Endothelial cell of umbilical vein (primary cell): Measurements from ENCODE around the gene VTI1A. TPM values are rescaled to one million over a fixed set of nuclear protein-coding genes. Genes with fewer than 3 reads are reported as not detected.

Source experiments
- BruUV-seq: library from RNA; stranded (reverse); fragments of 400-500 nt; replicated peaks from 2 replicates; lab custom pipeline; 2021; lab: Mats Ljungman, UMichigan
- CTCF ChIA-PET: fragments of 300-600, 350-600 bp; sonication (Branson Sonifier 250); formaldehyde crosslinking; loops from one replicate; lab custom pipeline; 2021; ENCODE audit warnings: antibody characterized with exemption, inconsistent platforms; lab: Charles Lee
- POLR2A ChIA-PET: fragments of 300-600, 350-600 bp; sonication (Branson Sonifier 250); formaldehyde crosslinking; loops from one replicate; lab custom pipeline; 2021; ENCODE audit warnings: antibody characterized with exemption, inconsistent platforms; lab: Charles Lee
- DNase-seq: peaks from one replicate; pipeline ENCODE4 v3.0.0-alpha.2; 2011; ENCODE audit warnings: low read depth, low spot score
- FAIRE-seq: peaks from 2 replicates; lab custom pipeline; 2011; peaks lifted over from hg19 to GRCh38; lab: Jason Lieb, UNC
- H2AFZ ChIP-seq: 2 replicates; pipeline ENCODE4 v1.6.0; 2012; ENCODE audit warnings: low read depth, low read length, control low read depth, inconsistent platforms
- H3K27ac ChIP-seq: 2 replicates; pipeline ENCODE4 v1.5.1; 2011; ENCODE audit warnings: low read depth, mild to moderate bottlenecking, control low read depth, low read length, moderate library complexity; ENCODE audit not compliant: insufficient read depth
- H3K27me3 ChIP-seq, 2 experiments: 2 replicates each; pipeline versions ENCODE4 v1.6.0 to v1.6.1; 2011; ENCODE audit warnings: low read length in 2 of 2, mixed read lengths in 1 of 2; ENCODE audit not compliant: control insufficient read depth in 2 of 2, insufficient read depth in 2 of 2
- H3K36me3 ChIP-seq, 2 experiments: 2 replicates in 1 of 2; 3 replicates in 1 of 2; pipeline ENCODE4 v1.5.1; 2011; ENCODE audit warnings: low read length in 2 of 2, mild to moderate bottlenecking in 1 of 2, moderate library complexity in 1 of 2; ENCODE audit not compliant: control insufficient read depth in 2 of 2, insufficient read depth in 2 of 2; ENCODE audit errors: extremely low read depth in 1 of 2
- H3K4me1 ChIP-seq: 3 replicates; pipeline ENCODE4 v1.5.1; 2011; ENCODE audit warnings: mild to moderate bottlenecking, low read length; ENCODE audit not compliant: control insufficient read depth, insufficient read depth; ENCODE audit errors: extremely low read depth
- H3K4me2 ChIP-seq: 2 replicates; pipeline ENCODE4 v1.6.1; 2011; ENCODE audit warnings: low read length, control low read depth, mixed read lengths; ENCODE audit not compliant: insufficient read depth
- H3K4me3 ChIP-seq, 3 experiments: fragments of 200-600 bp in 1 of 3; sonication (generic), shearing (Covaris generic) in 1 of 3; replicated peaks in 1 of 3; 2 replicates each; pipeline ENCODE4 v1.5.1; 2011 to 2016; ENCODE audit warnings: control low read depth in 3 of 3, low read length in 3 of 3, mild to moderate bottlenecking in 2 of 3, inconsistent platforms in 1 of 3, low read depth in 1 of 3, moderate library complexity in 1 of 3; ENCODE audit not compliant: insufficient read depth in 1 of 3
- H3K79me2 ChIP-seq: 2 replicates; pipeline ENCODE4 v1.6.0; 2012; ENCODE audit warnings: low read length, inconsistent platforms; ENCODE audit not compliant: control insufficient read depth, insufficient read depth
- H3K9ac ChIP-seq: replicated peaks from 2 replicates; pipeline ENCODE3; 2011; ENCODE audit warnings: low read length, control low read depth; ENCODE audit not compliant: insufficient read depth; ENCODE audit errors: extremely low read depth
- H3K9me1 ChIP-seq: replicated peaks from 3 replicates; pipeline ENCODE4 v1.6.0; 2011; ENCODE audit warnings: mild to moderate bottlenecking, low read length; ENCODE audit not compliant: control insufficient read depth, insufficient read depth; ENCODE audit errors: extremely low read depth
- H3K9me3 ChIP-seq: replicated peaks from 2 replicates; pipeline ENCODE4 v1.5.1; 2012; ENCODE audit warnings: low read length, inconsistent platforms; ENCODE audit not compliant: control insufficient read depth, insufficient read depth
- H4K20me1 ChIP-seq: replicated peaks from 2 replicates; pipeline ENCODE3; 2011; ENCODE audit warnings: mild to moderate bottlenecking, low read length; ENCODE audit not compliant: control insufficient read depth, insufficient read depth; ENCODE audit errors: extremely low read depth
- EZH2 ChIP-seq: IDR thresholded peaks from 2 replicates; pipeline ENCODE4 v1.6.1; 2012; ENCODE audit warnings: borderline replicate concordance, low read depth, mild to moderate bottlenecking, moderate library complexity, low read length, inconsistent platforms; ENCODE audit not compliant: severe bottlenecking
- FOS ChIP-seq: IDR thresholded peaks from 2 replicates; pipeline ENCODE4 v1.6.1; 2011; ENCODE audit warnings: mild to moderate bottlenecking, low read length, moderate library complexity, borderline replicate concordance; ENCODE audit not compliant: insufficient read depth
- GATA2 ChIP-seq: IDR thresholded peaks from 2 replicates; pipeline ENCODE4 v1.7.0; 2011; ENCODE audit warnings: low read depth, mild to moderate bottlenecking, moderate library complexity, mixed read lengths, low read length; ENCODE audit not compliant: insufficient read length, insufficient read depth
- JUN ChIP-seq: IDR thresholded peaks from 2 replicates; pipeline ENCODE4 v1.6.1; 2011; ENCODE audit warnings: borderline replicate concordance, low read depth; ENCODE audit not compliant: insufficient read length, insufficient read depth
- MAX ChIP-seq: IDR thresholded peaks from 2 replicates; pipeline ENCODE4 v1.6.1; 2011; ENCODE audit not compliant: insufficient read depth, insufficient read length
- MYC ChIP-seq: IDR thresholded peaks from one replicate; pipeline ENCODE4 v1.6.1; 2011; ENCODE audit warnings: mild to moderate bottlenecking, low read depth, low read length
- POLR2A ChIP-seq: IDR thresholded peaks from 2 replicates; pipeline ENCODE4 v1.6.1; 2012; ENCODE audit warnings: low read depth, mild to moderate bottlenecking, control low read depth, low read length
- POLR2AphosphoS5 ChIP-seq: IDR thresholded peaks from 2 replicates; pipeline ENCODE4 v1.6.1; 2012; ENCODE audit warnings: low read depth, mild to moderate bottlenecking, control low read depth, low read length, moderate library complexity; ENCODE audit not compliant: insufficient read depth
- dilution Hi-C: fragments of 300-500 bp; cut with MboI; formaldehyde crosslinking; loops from one replicate; pipeline ENCODE4 v1.15.0; 2019; ENCODE audit warnings: low sequenced_read_pairs; ENCODE audit not compliant: extremely low pct_ligation_motif_present
- intact Hi-C: fragments of 100-400 bp; cut with micrococcal nuclease; formaldehyde crosslinking; loops from one replicate; pipeline ENCODE4 v1.10.0; 2022
- polyA plus RNA-seq, 4 experiments: library from polyadenylated mRNA; depleted of rRNA in 3 of 4; stranded (reverse) in 3 of 4; unstranded in 1 of 4; fragments of >200 nt; gene quantifications; 2 replicates each; pipeline versions ENCODE4 v1.2.1 to v1.2.3, GENCODE V29; 2011 to 2012; ENCODE audit warnings: missing spikeins in 1 of 4
- total RNA-seq: library from RNA; stranded (reverse); gene quantifications from 2 replicates; pipeline ENCODE4 v1.2.3, GENCODE V29; 2021
- TF ChIP-seq, protein P1 (sequence below), 2 donors: IDR thresholded peaks; 1 replicate in 1 of 2; 2 replicates in 1 of 2; pipeline ENCODE4 v1.5.1; 2011; ENCODE audit warnings: low read length in 2 of 2, mild to moderate bottlenecking in 2 of 2, moderate library complexity in 2 of 2, control low read depth in 1 of 2, inconsistent platforms in 1 of 2, low read depth in 1 of 2; ENCODE audit not compliant: insufficient read depth in 1 of 2; ENCODE audit errors: extremely low read depth in 1 of 2

VTI1A gene
- total and polyA plus RNA-seq, 2 donors (not counting 3 experiments of a cell fraction or from before 2014, with no cell fraction given), result 10.8 to 35.6 TPM

- Histone ChIP-seq H3K9me1 (no peaks in the 10 kb centered on the region), H3K9ac (no peak overlapping the region), H3K4me1 (no peaks in the 10 kb centered on the region), H3K27ac (no peak overlapping the region), H3K36me3 (no peaks in the 10 kb centered on the region), H3K4me2 (no peak overlapping the region), H3K79me2 (no peaks in the 10 kb centered on the region), H4K20me1 (no peaks in the 10 kb centered on the region), H2AFZ (no peak overlapping the region), H3K4me3 (no peak overlapping the region), H3K9me3 (no peaks in the 10 kb centered on the region), H3K27me3 (no peaks in the 10 kb centered on the region)
- dilution Hi-C loops, result no loop called here
- ChIA-PET POLR2A (no interaction called here), CTCF (interaction anchor here (1.6 kb wide), 1 partner anchor 112 kb away, joined by 4 read pairs; no protein-coding TSS in a partner anchor)
- FAIRE-seq (no peak), DNase-seq (no peak)
- TF ChIP-seq MYC (no peak), GATA2 (no peak), FOS (no peak), JUN (no peak)
- no TSS peak for BruUV-seq
- intact Hi-C loops, result no loop called here
Observed at GRCh38 chr10:112832959-112833358, 385.9 kb downstream of the VTI1A start.

DNA sequence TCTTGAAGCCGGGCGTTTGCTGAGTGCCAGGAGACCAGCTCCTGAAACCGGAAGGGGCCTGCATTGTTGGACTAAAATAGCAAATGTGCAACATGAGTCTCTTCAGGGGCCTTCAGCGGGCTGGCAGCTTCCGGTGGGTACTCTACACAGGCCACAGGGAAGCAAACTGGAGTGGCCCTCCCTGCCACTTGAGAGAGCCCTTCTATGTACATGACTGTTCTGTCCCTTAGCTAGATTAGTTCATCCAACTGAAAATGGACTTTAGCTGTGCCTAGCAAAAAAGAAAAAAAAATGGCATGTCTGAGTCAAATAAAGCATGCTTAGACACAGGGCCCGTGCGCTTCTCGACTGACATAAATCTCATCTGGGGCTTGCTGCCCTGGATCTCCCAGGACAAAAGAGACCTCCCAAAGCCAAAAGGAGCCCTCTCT, 387.8 kb downstream of the VTI1A start:
- H3K4me3 ChIP-seq, result no peak overlapping the region
- no peak overlapping the region for H3K27ac ChIP-seq
- H3K79me2 ChIP-seq, result no peaks in the 10 kb centered on the region
- H4K20me1 ChIP-seq, result no peaks in the 10 kb centered on the region
- FAIRE-seq, result no peak
- no peaks in the 10 kb centered on the region for H3K36me3 ChIP-seq
- H3K9me1 ChIP-seq, result no peaks in the 10 kb centered on the region
- peak; percentile 16 for DNase-seq
- H3K27me3 ChIP-seq, result no peaks in the 10 kb centered on the region
- ChIA-PET CTCF (interaction anchor here (1.1 to 1.6 kb wide), 4 partner anchors 9 to 113 kb away, joined by 3 to 4 read pairs (median 4); no protein-coding TSS in a partner anchor), POLR2A (interaction anchor here (0.6 kb wide), 1 partner anchor 15 kb away, joined by 3 read pairs; no protein-coding TSS in a partner anchor)
- TF ChIP-seq POLR2A (no peak), MYC (no peak), MAX (no peak), JUN (no peak), FOS (no peak), GATA2 (no peak), EZH2 (no peak), POLR2AphosphoS5 (no peak)
- TF ChIP-seq, protein P1, sequence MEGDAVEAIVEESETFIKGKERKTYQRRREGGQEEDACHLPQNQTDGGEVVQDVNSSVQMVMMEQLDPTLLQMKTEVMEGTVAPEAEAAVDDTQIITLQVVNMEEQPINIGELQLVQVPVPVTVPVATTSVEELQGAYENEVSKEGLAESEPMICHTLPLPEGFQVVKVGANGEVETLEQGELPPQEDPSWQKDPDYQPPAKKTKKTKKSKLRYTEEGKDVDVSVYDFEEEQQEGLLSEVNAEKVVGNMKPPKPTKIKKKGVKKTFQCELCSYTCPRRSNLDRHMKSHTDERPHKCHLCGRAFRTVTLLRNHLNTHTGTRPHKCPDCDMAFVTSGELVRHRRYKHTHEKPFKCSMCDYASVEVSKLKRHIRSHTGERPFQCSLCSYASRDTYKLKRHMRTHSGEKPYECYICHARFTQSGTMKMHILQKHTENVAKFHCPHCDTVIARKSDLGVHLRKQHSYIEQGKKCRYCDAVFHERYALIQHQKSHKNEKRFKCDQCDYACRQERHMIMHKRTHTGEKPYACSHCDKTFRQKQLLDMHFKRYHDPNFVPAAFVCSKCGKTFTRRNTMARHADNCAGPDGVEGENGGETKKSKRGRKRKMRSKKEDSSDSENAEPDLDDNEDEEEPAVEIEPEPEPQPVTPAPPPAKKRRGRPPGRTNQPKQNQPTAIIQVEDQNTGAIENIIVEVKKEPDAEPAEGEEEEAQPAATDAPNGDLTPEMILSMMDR (IDR thresholded peaks at IDR 0.05; ENCODE audit: extremely low read depth in 1 of 2, insufficient read depth in 1 of 2, low read depth in 1 of 2, low read length in 2 of 2), result no peak
- dilution Hi-C loops, result no loop called here
- no peaks in the 10 kb centered on the region for H3K4me1 ChIP-seq
- no peak overlapping the region for H2AFZ ChIP-seq
- no peak overlapping the region for H3K9ac ChIP-seq
- no peak overlapping the region for H3K4me2 ChIP-seq
- H3K9me3 ChIP-seq, result no peaks in the 10 kb centered on the region
- no TSS peak for BruUV-seq
- intact Hi-C loops, result no loop called here
